A673 (cell line): ENCODE results near the gene TRPV4. TPM values are rescaled to one million over a fixed set of nuclear protein-coding genes. Genes with fewer than 3 reads are reported as not detected.

Experiments used
- BruUV-seq: library from RNA; stranded (reverse); fragments of 400-500 nt; replicated peaks from 2 replicates; lab custom pipeline; 2021; lab: Mats Ljungman, UMichigan
- CTCF ChIA-PET: fragments of 300-600 bp; sonication (Branson Sonifier 250); formaldehyde crosslinking; loops from one replicate; lab custom pipeline; 2022; ENCODE audit warnings: antibody characterized with exemption; lab: Charles Lee
- POLR2A ChIA-PET: fragments of 300-600 bp; sonication (Branson Sonifier 250); formaldehyde crosslinking; loops from one replicate; lab custom pipeline; 2022; ENCODE audit warnings: antibody characterized with exemption; ENCODE audit not compliant: low non-redundant PET; lab: Charles Lee
- DNase-seq: peaks from one replicate; pipeline ENCODE4 v3.0.0-alpha.2; 2015; ENCODE audit warnings: low spot score
- H3K27ac ChIP-seq: fragments of 200-600 bp; sonication (generic); 2 replicates; pipeline ENCODE4 v1.5.1; 2016; ENCODE audit warnings: mixed run types, low read depth, mild to moderate bottlenecking, mixed read lengths, antibody characterized with exemption, low read length; ENCODE audit not compliant: poor library complexity, severe bottlenecking
- H3K27me3 ChIP-seq: fragments of 200-600 bp; sonication (generic); replicated peaks from 2 replicates; pipeline ENCODE4 v1.6.1; 2017; ENCODE audit warnings: mixed run types, low read depth, mild to moderate bottlenecking, mixed read lengths, antibody characterized with exemption, low read length; ENCODE audit not compliant: insufficient read depth, poor library complexity
- H3K36me3 ChIP-seq: fragments of 200-600 bp; sonication (generic); 2 replicates; pipeline ENCODE4 v1.6.1; 2016; ENCODE audit warnings: mixed run types, mild to moderate bottlenecking, mixed read lengths, antibody characterized with exemption, low read length; ENCODE audit not compliant: insufficient read depth, poor library complexity, severe bottlenecking
- H3K4me1 ChIP-seq: fragments of 200-600 bp; sonication (generic); 2 replicates; pipeline ENCODE4 v1.6.1; 2017; ENCODE audit warnings: mixed run types, mild to moderate bottlenecking, mixed read lengths, antibody characterized with exemption, low read length; ENCODE audit not compliant: insufficient read depth, poor library complexity, severe bottlenecking
- H3K4me3 ChIP-seq: fragments of 200-600 bp; sonication (generic); 2 replicates; pipeline ENCODE4 v1.5.1; 2016; ENCODE audit warnings: low read depth, mixed run types, mild to moderate bottlenecking, mixed read lengths, low read length; ENCODE audit not compliant: poor library complexity, severe bottlenecking
- H3K9me3 ChIP-seq: fragments of 200-600 bp; sonication (generic); 2 replicates; pipeline ENCODE4 v1.6.1; 2016; ENCODE audit warnings: mixed run types, low read depth, mild to moderate bottlenecking, mixed read lengths, antibody characterized with exemption, low read length; ENCODE audit not compliant: poor library complexity, severe bottlenecking
- CTCF ChIP-seq: fragments of 300-800, 200-600 bp; sonication (generic); conservative IDR thresholded peaks from 2 replicates; pipeline ENCODE4 v1.5.1; 2017; ENCODE audit warnings: low read depth, mild to moderate bottlenecking, antibody characterized with exemption, low read length, moderate library complexity, mixed read lengths
- EZH2 ChIP-seq: fragments of 200-600 bp; sonication (generic); IDR thresholded peaks from 2 replicates; pipeline ENCODE4 v1.6.1; 2017; ENCODE audit warnings: borderline replicate concordance, low read depth, mild to moderate bottlenecking, mixed read lengths, antibody characterized with exemption, low read length; ENCODE audit not compliant: poor library complexity, severe bottlenecking
- intact Hi-C: fragments of 100-400 bp; cut with micrococcal nuclease; formaldehyde crosslinking; loops from one replicate; pipeline ENCODE4 v1.10.0; 2022; ENCODE audit not compliant: unreplicated experiment
- total RNA-seq: library from RNA; stranded (reverse); gene quantifications from 2 replicates; pipeline ENCODE4 v1.2.3, GENCODE V29; 2021

Gene TRPV4
- total RNA-seq, 1 experiment from 2014 or later, result 0.11 TPM

- no peak overlapping the region for H3K27ac ChIP-seq
- H3K4me3 ChIP-seq, result no peak overlapping the region
- H3K27me3 ChIP-seq, result no peaks in the 10 kb centered on the region
- no TSS peak for BruUV-seq
- no peaks in the 10 kb centered on the region for H3K9me3 ChIP-seq
- peaks cover 33% of the 10 kb centered on the region for H3K4me1 ChIP-seq
- TF ChIP-seq EZH2, result no peak
- TF ChIP-seq CTCF, result no peak
- no peaks in the 10 kb centered on the region for H3K36me3 ChIP-seq
- CTCF ChIA-PET, result no interaction called here
- POLR2A ChIA-PET, result interaction anchor here (0.5 kb wide), 1 partner anchor 9 kb away, joined by 4 read pairs; no protein-coding TSS in a partner anchor
- intact Hi-C loops, result no loop called here
- DNase-seq, result no peak
These were observed 89.9 kb downstream of the TRPV4 start for GRCh38 chr12:109743076-109743910.

GRCh38 chr12:109741970-109742703 is 91.1 kb downstream of the TRPV4 start:
- BruUV-seq, result no TSS peak
- Histone ChIP-seq H3K9me3 (no peaks in the 10 kb centered on the region), H3K27ac (no peak overlapping the region), H3K36me3 (no peaks in the 10 kb centered on the region), H3K4me3 (no peak overlapping the region), H3K4me1 (peaks cover 36% of the 10 kb centered on the region), H3K27me3 (no peaks in the 10 kb centered on the region)
- intact Hi-C loops, result no loop called here
- no peak for DNase-seq
- ChIA-PET POLR2A (interaction anchor here (0.5 kb wide), 1 partner anchor 8 kb away, joined by 4 read pairs; no protein-coding TSS in a partner anchor), CTCF (no interaction called here)
- TF ChIP-seq CTCF (no peak), EZH2 (no peak)

GRCh38 chr12:109741286-109741969 is 91.8 kb downstream of the TRPV4 start:
- Histone ChIP-seq H3K4me1 (peaks cover 40% of the 10 kb centered on the region), H3K36me3 (no peaks in the 10 kb centered on the region)
- no peak for DNase-seq

More at GRCh38 chr12:109741286-109741969, 91.8 kb downstream of the TRPV4 start:
- no peak overlapping the region for H3K27ac ChIP-seq
- ChIA-PET CTCF (no interaction called here), POLR2A (no interaction called here)
- H3K27me3 ChIP-seq, result no peaks in the 10 kb centered on the region
- TF ChIP-seq EZH2 (no peak), CTCF (no peak)
- no peak overlapping the region for H3K4me3 ChIP-seq
- BruUV-seq, result no TSS peak
- H3K9me3 ChIP-seq, result no peaks in the 10 kb centered on the region
- intact Hi-C loops, result no loop called here
